Germinal center (tissue), 1 donor: ENCODE results near the gene MLLT3.

Experiments used
- DNase-seq: peaks from one replicate; pipeline ENCODE4 v3.0.0; 2012; ENCODE audit warnings: mixed read lengths, low spot score

Gene MLLT3

GRCh38 chr9:20333991-20334390 lies 288.3 kb downstream of the MLLT3 start:
- no peak for DNase-seq

- DNase-seq, result no peak
These were observed 291.1 kb downstream of the MLLT3 start for GRCh38 chr9:20331095-20331685.

GRCh38 chr9:20330688-20331087 lies 291.6 kb downstream of the MLLT3 start:
- DNase-seq, result no peak

GRCh38 chr9:20326516-20326915 lies 295.8 kb downstream of the MLLT3 start:
- DNase-seq, result no peak

- DNase-seq, result no peak
These were observed 297.3 kb downstream of the MLLT3 start for GRCh38 chr9:20325008-20325407.

GRCh38 chr9:20322212-20322611 lies 300.1 kb downstream of the MLLT3 start:
- DNase-seq, result no peak

GRCh38 chr9:20321423-20322082 lies 300.7 kb downstream of the MLLT3 start:
- no peak for DNase-seq

GRCh38 chr9:20320921-20321320 lies 301.4 kb downstream of the MLLT3 start:
- no peak for DNase-seq

- DNase-seq, result no peak
These were observed 302.5 kb downstream of the MLLT3 start for GRCh38 chr9:20319641-20320337.

- no peak for DNase-seq
These were observed 303.1 kb downstream of the MLLT3 start for GRCh38 chr9:20319241-20319640.

- no peak for DNase-seq
These were observed 304.6 kb downstream of the MLLT3 start for GRCh38 chr9:20317701-20318100.

GRCh38 chr9:20316372-20316771 lies 305.9 kb downstream of the MLLT3 start:
- no peak for DNase-seq

GRCh38 chr9:20315677-20316076 lies 306.6 kb downstream of the MLLT3 start:
- DNase-seq, result no peak

- DNase-seq, result no peak
These were observed 307.3 kb downstream of the MLLT3 start for GRCh38 chr9:20314981-20315380.

GRCh38 chr9:20313415-20313814 lies 308.9 kb downstream of the MLLT3 start:
- no peak for DNase-seq

GRCh38 chr9:20312732-20313131 lies 309.6 kb downstream of the MLLT3 start:
- no peak for DNase-seq

GRCh38 chr9:20310024-20310423 lies 312.3 kb downstream of the MLLT3 start:
- DNase-seq, result no peak

- no peak for DNase-seq
These were observed 313.2 kb downstream of the MLLT3 start for GRCh38 chr9:20309124-20309523.

- DNase-seq, result no peak
These were observed 314.7 kb downstream of the MLLT3 start for GRCh38 chr9:20307621-20308020.

GRCh38 chr9:20305452-20305851 lies 316.8 kb downstream of the MLLT3 start:
- DNase-seq, result no peak

- no peak for DNase-seq
These were observed 318.3 kb downstream of the MLLT3 start for GRCh38 chr9:20303996-20304395.

GRCh38 chr9:20303066-20303465 lies 319.2 kb downstream of the MLLT3 start:
- no peak for DNase-seq

GRCh38 chr9:20302197-20302596 lies 320.1 kb downstream of the MLLT3 start:
- DNase-seq, result no peak
